Brain microvascular endothelial cell (primary cell): ENCODE measurements around the gene NR3C1.

Source experiments
- DNase-seq: peaks from one replicate; pipeline ENCODE4 v3.0.0-alpha.2; 2020
- H3K27ac ChIP-seq: fragments of 250-450 bp; sonication (Bioruptor Pico); 2 replicates; pipeline ENCODE4 v1.5.1; 2020; ENCODE audit warnings: mild to moderate bottlenecking, moderate library complexity
- H3K27me3 ChIP-seq: fragments of 250-450 bp; sonication (Bioruptor Pico); replicated peaks from 2 replicates; pipeline ENCODE4 v1.5.1; 2020; ENCODE audit warnings: mild to moderate bottlenecking
- H3K36me3 ChIP-seq: fragments of 250-450 bp; sonication (Bioruptor Pico); replicated peaks from 2 replicates; pipeline ENCODE4 v1.5.1; 2020; ENCODE audit warnings: mild to moderate bottlenecking
- H3K4me3 ChIP-seq: 2 replicates; pipeline ENCODE4 v1.5.1; 2011; ENCODE audit warnings: low read depth, mild to moderate bottlenecking, control low read depth, low read length, moderate library complexity
- CTCF ChIP-seq: IDR thresholded peaks from 2 replicates; pipeline ENCODE4 v1.5.1; 2011; ENCODE audit warnings: low read depth, mild to moderate bottlenecking, moderate library complexity, low read length, control low read depth, inconsistent platforms; ENCODE audit errors: missing control alignments
- in situ Hi-C: cut with HindIII; loops from 2 replicates; pipeline ENCODE4 v1.10.0; 2017; ENCODE audit warnings: low sequenced_read_pairs, low pct_ligation_motif_present

Gene NR3C1

GRCh38 chr5:143277536-143277935 is 126.0 kb downstream of the NR3C1 start:
- Histone ChIP-seq H3K27me3 (no peaks in the 10 kb centered on the region), H3K27ac (no peak overlapping the region), H3K36me3 (no peaks in the 10 kb centered on the region), H3K4me3 (no peak overlapping the region)
- in situ Hi-C loops: no loop called here
- TF ChIP-seq CTCF: no peak
- no peak for DNase-seq

GRCh38 chr5:143275512-143276363 is 127.7 kb downstream of the NR3C1 start:
- no peak overlapping the region for H3K27ac ChIP-seq
- H3K36me3 ChIP-seq: no peaks in the 10 kb centered on the region
- TF ChIP-seq CTCF: no peak
- DNase-seq: no peak
- in situ Hi-C loops: no loop called here
- no peak overlapping the region for H3K4me3 ChIP-seq
- H3K27me3 ChIP-seq: no peaks in the 10 kb centered on the region

GRCh38 chr5:143274952-143275351 is 128.5 kb downstream of the NR3C1 start:
- Histone ChIP-seq H3K4me3 (no peak overlapping the region), H3K27ac (no peak overlapping the region), H3K36me3 (no peaks in the 10 kb centered on the region), H3K27me3 (no peaks in the 10 kb centered on the region)
- in situ Hi-C loops: no loop called here
- no peak for TF ChIP-seq CTCF
- DNase-seq: no peak

GRCh38 chr5:143271431-143271830 is 132.1 kb downstream of the NR3C1 start:
- Histone ChIP-seq H3K36me3 (no peaks in the 10 kb centered on the region), H3K4me3 (no peak overlapping the region), H3K27ac (no peak overlapping the region), H3K27me3 (no peaks in the 10 kb centered on the region)
- in situ Hi-C loops: no loop called here
- DNase-seq: no peak
- TF ChIP-seq CTCF: no peak

GRCh38 chr5:143268388-143268787 is 135.1 kb downstream of the NR3C1 start:
- Histone ChIP-seq H3K36me3 (no peaks in the 10 kb centered on the region), H3K4me3 (no peak overlapping the region), H3K27ac (no peak overlapping the region), H3K27me3 (no peaks in the 10 kb centered on the region)
- in situ Hi-C loops: no loop called here
- no peak for TF ChIP-seq CTCF
- DNase-seq: no peak

GRCh38 chr5:143267186-143267585 is 136.3 kb downstream of the NR3C1 start:
- no peak for TF ChIP-seq CTCF
- in situ Hi-C loops: no loop called here

More at GRCh38 chr5:143267186-143267585, 136.3 kb downstream of the NR3C1 start:
- Histone ChIP-seq H3K36me3 (no peaks in the 10 kb centered on the region), H3K27ac (no peak overlapping the region), H3K4me3 (no peak overlapping the region), H3K27me3 (no peaks in the 10 kb centered on the region)
- DNase-seq: no peak
